OCI-LY7 (cell line): ENCODE results near the gene BCL7A.

Experiments used
- EZH2phosphoT487 ChIP-seq: fragments of 200-600 bp; sonication (generic); IDR thresholded peaks from 2 replicates; pipeline ENCODE4 v1.6.1; 2018; ENCODE audit warnings: low read depth, borderline replicate concordance, mild to moderate bottlenecking, mixed run types, antibody characterized with exemption, low read length, moderate library complexity, mixed read lengths
- TF ChIP-seq, protein P1 (sequence below): fragments of 200-600 bp; sonication (generic); conservative IDR thresholded peaks from 2 replicates; pipeline ENCODE4 v1.5.1; 2014; ENCODE audit warnings: mild to moderate bottlenecking, antibody characterized with exemption, low read length, moderate library complexity, mixed read lengths

DNA sequence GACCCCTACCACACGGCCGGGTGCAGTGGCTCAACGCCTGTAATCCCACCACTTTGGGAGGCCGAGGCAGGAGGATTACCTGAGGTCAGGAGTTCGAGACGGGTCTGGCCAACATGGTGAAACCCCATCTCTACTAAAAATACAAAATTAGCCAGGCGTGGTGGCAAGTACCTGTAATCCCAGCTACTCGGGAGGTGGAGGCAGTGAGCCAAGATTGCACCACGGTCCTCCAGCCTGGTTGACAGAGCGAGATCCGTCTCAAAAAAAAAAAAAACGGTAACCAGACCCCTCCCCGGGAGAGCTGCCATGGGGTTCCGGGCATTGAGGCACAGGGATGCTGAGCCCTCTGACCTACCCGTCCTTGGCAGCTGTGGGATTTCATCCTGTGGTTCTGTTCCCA is 21.8 kb downstream of the BCL7A start:
- TF ChIP-seq, protein P1, sequence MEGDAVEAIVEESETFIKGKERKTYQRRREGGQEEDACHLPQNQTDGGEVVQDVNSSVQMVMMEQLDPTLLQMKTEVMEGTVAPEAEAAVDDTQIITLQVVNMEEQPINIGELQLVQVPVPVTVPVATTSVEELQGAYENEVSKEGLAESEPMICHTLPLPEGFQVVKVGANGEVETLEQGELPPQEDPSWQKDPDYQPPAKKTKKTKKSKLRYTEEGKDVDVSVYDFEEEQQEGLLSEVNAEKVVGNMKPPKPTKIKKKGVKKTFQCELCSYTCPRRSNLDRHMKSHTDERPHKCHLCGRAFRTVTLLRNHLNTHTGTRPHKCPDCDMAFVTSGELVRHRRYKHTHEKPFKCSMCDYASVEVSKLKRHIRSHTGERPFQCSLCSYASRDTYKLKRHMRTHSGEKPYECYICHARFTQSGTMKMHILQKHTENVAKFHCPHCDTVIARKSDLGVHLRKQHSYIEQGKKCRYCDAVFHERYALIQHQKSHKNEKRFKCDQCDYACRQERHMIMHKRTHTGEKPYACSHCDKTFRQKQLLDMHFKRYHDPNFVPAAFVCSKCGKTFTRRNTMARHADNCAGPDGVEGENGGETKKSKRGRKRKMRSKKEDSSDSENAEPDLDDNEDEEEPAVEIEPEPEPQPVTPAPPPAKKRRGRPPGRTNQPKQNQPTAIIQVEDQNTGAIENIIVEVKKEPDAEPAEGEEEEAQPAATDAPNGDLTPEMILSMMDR, result no peak
- TF ChIP-seq EZH2phosphoT487, result no peak
